GM18511 (cell line): ENCODE data around the gene PLAGL1.
A peak's percentile ranks its signal among the peaks of the same experiment; 100 is the strongest.
"Not testable (repeated sequence)": the region's sequence is repeated elsewhere in the genome, so short reads cannot be mapped to it uniquely, and the experiment has no call there.

ENCODE experiments used
- ATAC-seq: cut with Tn5 transposase; IDR thresholded peaks from one replicate; pipeline ENCODE4 v1.9.1; 2021; ENCODE audit warnings: mild to moderate bottlenecking, moderate library complexity; ENCODE audit not compliant: unreplicated experiment

Gene PLAGL1

GRCh38 chr6:143941852-143942627 lies 66.0 kb downstream of the PLAGL1 start:
- peak; percentile 57 for ATAC-seq

GRCh38 chr6:143940011-143940597 lies 68.0 kb downstream of the PLAGL1 start:
- ATAC-seq, result peak; percentile 97

- no peak for ATAC-seq
These were observed 68.7 kb downstream of the PLAGL1 start for GRCh38 chr6:143939364-143939763.

GRCh38 chr6:143937668-143937970 lies 70.4 kb downstream of the PLAGL1 start:
- no peak for ATAC-seq

GRCh38 chr6:143936778-143937667 lies 71.0 kb downstream of the PLAGL1 start:
- ATAC-seq, result no peak

GRCh38 chr6:143936347-143936746 lies 71.7 kb downstream of the PLAGL1 start:
- ATAC-seq, result no peak

GRCh38 chr6:143934867-143935266 lies 73.2 kb downstream of the PLAGL1 start:
- ATAC-seq, result no peak

GRCh38 chr6:143934331-143934730 lies 73.7 kb downstream of the PLAGL1 start:
- no peak for ATAC-seq

GRCh38 chr6:143929975-143930374 lies 78.1 kb downstream of the PLAGL1 start:
- ATAC-seq, result no peak

GRCh38 chr6:143928853-143929252 lies 79.2 kb downstream of the PLAGL1 start:
- no peak for ATAC-seq

GRCh38 chr6:143917026-143917425 lies 91.0 kb downstream of the PLAGL1 start:
- not testable (repeated sequence) for ATAC-seq

- ATAC-seq, result no peak
These were observed 95.4 kb downstream of the PLAGL1 start for GRCh38 chr6:143912671-143913070.

GRCh38 chr6:143911028-143911427 lies 97.0 kb downstream of the PLAGL1 start:
- ATAC-seq, result no peak

GRCh38 chr6:143902827-143903226 lies 105.2 kb downstream of the PLAGL1 start:
- no peak for ATAC-seq

GRCh38 chr6:143901885-143902750 lies 105.9 kb downstream of the PLAGL1 start:
- peak; percentile 96 for ATAC-seq

GRCh38 chr6:143900358-143900757 lies 107.7 kb downstream of the PLAGL1 start:
- ATAC-seq, result no peak

- ATAC-seq, result no peak
These were observed 111.8 kb downstream of the PLAGL1 start for GRCh38 chr6:143896126-143896860.

- no peak for ATAC-seq
These were observed 113.4 kb downstream of the PLAGL1 start for GRCh38 chr6:143894655-143895054.
